Caco-2 (cell line): Measurements from ENCODE around the gene CLINT1. TPM values are rescaled to one million over a fixed set of nuclear protein-coding genes. Genes with fewer than 3 reads are reported as not detected.

ENCODE experiments used
- BruUV-seq: library from RNA; stranded (reverse); fragments of 400-500 nt; replicated peaks from 2 replicates; lab custom pipeline; 2021; lab: Mats Ljungman, UMichigan
- CTCF ChIA-PET: fragments of 300-600 bp; sonication (Branson Sonifier 250); formaldehyde crosslinking; loops from one replicate; lab custom pipeline; 2022; ENCODE audit warnings: antibody characterized with exemption; lab: Charles Lee
- POLR2A ChIA-PET: fragments of 300-600 bp; sonication (Branson Sonifier 250); formaldehyde crosslinking; loops from one replicate; lab custom pipeline; 2022; ENCODE audit warnings: antibody characterized with exemption; lab: Charles Lee
- DNase-seq, 2 experiments: peaks; one replicate each; pipeline versions ENCODE4 v3.0.0 to v3.0.0-alpha.2; 2020 to 2022
- H3K27me3 ChIP-seq: replicated peaks from 2 replicates; pipeline ENCODE4 v1.6.0; 2011; ENCODE audit warnings: low read length; ENCODE audit not compliant: control insufficient read depth, insufficient read depth
- H3K36me3 ChIP-seq: 2 replicates; pipeline ENCODE4 v1.5.1; 2011; ENCODE audit warnings: low read length; ENCODE audit not compliant: control insufficient read depth, insufficient read depth
- H3K4me1 ChIP-seq: fragments of 250-450 bp; sonication (Bioruptor Pico); 2 replicates; pipeline ENCODE4 v1.5.1; 2020; ENCODE audit warnings: mild to moderate bottlenecking
- H3K4me3 ChIP-seq: 2 replicates; pipeline ENCODE4 v1.5.1; 2011; ENCODE audit warnings: low read depth, mild to moderate bottlenecking, control low read depth, low read length
- H3K9me3 ChIP-seq: fragments of 250-450 bp; sonication (Bioruptor Pico); 2 replicates; pipeline ENCODE4 v1.5.1; 2020; ENCODE audit warnings: mild to moderate bottlenecking, moderate library complexity
- H3K27ac Mint-ChIP-seq: one replicate; pipeline ENCODE4 v1.8.0; 2022; ENCODE audit warnings: mixed read lengths; ENCODE audit not compliant: unreplicated experiment
- H3K27me3 Mint-ChIP-seq: one replicate; pipeline ENCODE4 v1.8.0; 2022; ENCODE audit warnings: mixed read lengths; ENCODE audit not compliant: insufficient read depth, unreplicated experiment
- H3K36me3 Mint-ChIP-seq: one replicate; pipeline ENCODE4 v1.8.0; 2022; ENCODE audit warnings: mild to moderate bottlenecking, mixed read lengths; ENCODE audit not compliant: insufficient read depth, unreplicated experiment
- H3K4me1 Mint-ChIP-seq: one replicate; pipeline ENCODE4 v1.8.0; 2022; ENCODE audit warnings: low read depth, mixed read lengths; ENCODE audit not compliant: unreplicated experiment
- H3K4me3 Mint-ChIP-seq: one replicate; pipeline ENCODE4 v1.8.0; 2022; ENCODE audit warnings: mild to moderate bottlenecking, moderate library complexity, mixed read lengths; ENCODE audit not compliant: unreplicated experiment
- H3K9me3 Mint-ChIP-seq: one replicate; pipeline ENCODE4 v1.8.0; 2022; ENCODE audit warnings: mixed read lengths; ENCODE audit not compliant: unreplicated experiment
- intact Hi-C: fragments of 100-400 bp; cut with micrococcal nuclease; formaldehyde crosslinking; loops from one replicate; pipeline ENCODE4 v1.10.0; 2022; ENCODE audit not compliant: unreplicated experiment
- total RNA-seq: library from RNA; stranded (reverse); gene quantifications from 2 replicates; pipeline ENCODE4 v1.2.3, GENCODE V29; 2022
- TF ChIP-seq, protein P1 (sequence below), 2 experiments: fragments of 200-600 bp in 1 of 2; IDR thresholded peaks; 1 replicate in 1 of 2; 2 replicates in 1 of 2; pipeline versions ENCODE4 v1.5.1 to v1.8.0; 2011 to 2022; ENCODE audit warnings: antibody characterized with exemption in 1 of 2, control low read depth in 1 of 2, inconsistent platforms in 1 of 2, low read depth in 1 of 2, low read length in 1 of 2, mild to moderate bottlenecking in 1 of 2, moderate library complexity in 1 of 2; ENCODE audit not compliant: insufficient read depth in 1 of 2, severe bottlenecking in 1 of 2, unreplicated experiment in 1 of 2

CLINT1 gene
- total RNA-seq, 1 experiment from 2014 or later, result 88.7 TPM

DNA sequence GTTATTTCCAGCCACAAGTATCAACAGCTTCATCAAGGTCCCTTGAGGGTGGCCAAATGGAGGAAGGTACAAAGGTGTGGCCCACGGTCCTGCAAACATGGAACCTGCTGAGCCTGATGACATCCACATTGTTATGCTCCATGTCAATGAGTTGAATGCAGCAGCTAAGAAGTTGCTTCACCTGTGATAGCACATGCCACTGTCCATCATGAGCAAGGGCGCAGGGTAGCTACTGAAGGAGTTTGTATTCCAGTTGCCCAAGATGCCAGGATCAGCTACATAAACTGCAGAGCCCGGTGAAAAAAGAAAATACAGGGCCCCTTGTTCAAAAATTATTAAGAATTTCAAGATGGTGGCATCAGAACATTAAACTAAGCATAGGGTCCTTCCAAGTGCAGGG lies 91.3 kb downstream of the CLINT1 start:
- H3K4me1 Mint-ChIP-seq, result no peaks in the 10 kb centered on the region
- no peaks in the 10 kb centered on the region for H3K9me3 Mint-ChIP-seq
- intact Hi-C loops, result loop anchor here (10.0 kb wide), 1 partner anchor 1367 kb away; no protein-coding TSS in a partner anchor
- Histone ChIP-seq H3K27me3 (no peaks in the 10 kb centered on the region), H3K4me1 (no peaks in the 10 kb centered on the region), H3K36me3 (no peaks in the 10 kb centered on the region), H3K4me3 (no peak overlapping the region), H3K9me3 (no peaks in the 10 kb centered on the region)
- H3K36me3 Mint-ChIP-seq, result no peaks in the 10 kb centered on the region
- BruUV-seq, result no TSS peak
- H3K4me3 Mint-ChIP-seq, result no peak overlapping the region
- POLR2A ChIA-PET, result no interaction called here
- no peaks in the 10 kb centered on the region for H3K27me3 Mint-ChIP-seq
- no peak for DNase-seq
- H3K27ac Mint-ChIP-seq, result no peak overlapping the region
- CTCF ChIA-PET, result no interaction called here
- TF ChIP-seq, protein P1, sequence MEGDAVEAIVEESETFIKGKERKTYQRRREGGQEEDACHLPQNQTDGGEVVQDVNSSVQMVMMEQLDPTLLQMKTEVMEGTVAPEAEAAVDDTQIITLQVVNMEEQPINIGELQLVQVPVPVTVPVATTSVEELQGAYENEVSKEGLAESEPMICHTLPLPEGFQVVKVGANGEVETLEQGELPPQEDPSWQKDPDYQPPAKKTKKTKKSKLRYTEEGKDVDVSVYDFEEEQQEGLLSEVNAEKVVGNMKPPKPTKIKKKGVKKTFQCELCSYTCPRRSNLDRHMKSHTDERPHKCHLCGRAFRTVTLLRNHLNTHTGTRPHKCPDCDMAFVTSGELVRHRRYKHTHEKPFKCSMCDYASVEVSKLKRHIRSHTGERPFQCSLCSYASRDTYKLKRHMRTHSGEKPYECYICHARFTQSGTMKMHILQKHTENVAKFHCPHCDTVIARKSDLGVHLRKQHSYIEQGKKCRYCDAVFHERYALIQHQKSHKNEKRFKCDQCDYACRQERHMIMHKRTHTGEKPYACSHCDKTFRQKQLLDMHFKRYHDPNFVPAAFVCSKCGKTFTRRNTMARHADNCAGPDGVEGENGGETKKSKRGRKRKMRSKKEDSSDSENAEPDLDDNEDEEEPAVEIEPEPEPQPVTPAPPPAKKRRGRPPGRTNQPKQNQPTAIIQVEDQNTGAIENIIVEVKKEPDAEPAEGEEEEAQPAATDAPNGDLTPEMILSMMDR (IDR thresholded peaks at IDR 0.05; ENCODE audit: insufficient read depth in 1 of 2, low read depth in 1 of 2, low read length in 1 of 2, severe bottlenecking in 1 of 2, unreplicated experiment in 1 of 2), result no peak

- H3K4me3 Mint-ChIP-seq, result no peak overlapping the region
- Histone ChIP-seq H3K4me3 (no peak overlapping the region), H3K4me1 (no peaks in the 10 kb centered on the region), H3K36me3 (no peaks in the 10 kb centered on the region), H3K9me3 (no peaks in the 10 kb centered on the region), H3K27me3 (no peaks in the 10 kb centered on the region)
- no peaks in the 10 kb centered on the region for H3K36me3 Mint-ChIP-seq
- no peak for DNase-seq
- no peaks in the 10 kb centered on the region for H3K9me3 Mint-ChIP-seq
- BruUV-seq, result no TSS peak
- TF ChIP-seq, protein P1 (IDR thresholded peaks at IDR 0.05; ENCODE audit: insufficient read depth in 1 of 2, low read depth in 1 of 2, low read length in 1 of 2, severe bottlenecking in 1 of 2, unreplicated experiment in 1 of 2), result no peak
- no peaks in the 10 kb centered on the region for H3K4me1 Mint-ChIP-seq
- ChIA-PET POLR2A (no interaction called here), CTCF (interaction anchor here (0.5 kb wide), 1 partner anchor 14 kb away, joined by 7 read pairs; no protein-coding TSS in a partner anchor)
- no peak overlapping the region for H3K27ac Mint-ChIP-seq
- intact Hi-C loops, result loop anchor here (10.0 kb wide), 1 partner anchor 1368 kb away; no protein-coding TSS in a partner anchor
- H3K27me3 Mint-ChIP-seq, result no peaks in the 10 kb centered on the region
Measured at GRCh38 chr5:157766902-157767301, 92.0 kb downstream of the CLINT1 start.

- no peaks in the 10 kb centered on the region for H3K4me1 ChIP-seq
- no peaks in the 10 kb centered on the region for H3K36me3 ChIP-seq
- H3K27me3 ChIP-seq, result no peaks in the 10 kb centered on the region
- Mint-ChIP-seq H3K4me1 (no peaks in the 10 kb centered on the region), H3K36me3 (no peaks in the 10 kb centered on the region), H3K4me3 (no peak overlapping the region), H3K9me3 (no peaks in the 10 kb centered on the region), H3K27ac (no peak overlapping the region), H3K27me3 (no peaks in the 10 kb centered on the region)
- H3K9me3 ChIP-seq, result no peaks in the 10 kb centered on the region
- no TSS peak for BruUV-seq
- H3K4me3 ChIP-seq, result no peak overlapping the region
- ChIA-PET CTCF (interaction anchor here (0.5 kb wide), 1 partner anchor 14 kb away, joined by 7 read pairs; no protein-coding TSS in a partner anchor), POLR2A (no interaction called here)
- no peak for DNase-seq
- intact Hi-C loops, result loop anchor here (10.0 kb wide), 1 partner anchor 1368 kb away; no protein-coding TSS in a partner anchor
- TF ChIP-seq, protein P1 (IDR thresholded peaks at IDR 0.05; ENCODE audit: insufficient read depth in 1 of 2, low read depth in 1 of 2, low read length in 1 of 2, severe bottlenecking in 1 of 2, unreplicated experiment in 1 of 2), result no peak
Measured at GRCh38 chr5:157766442-157766841, 92.5 kb downstream of the CLINT1 start.
